HUES48 (cell line): Measurements from ENCODE around the gene RUNX2.

ENCODE experiments used
- H3K27ac ChIP-seq: one replicate; pipeline ENCODE4 v1.7.0; 2013; ENCODE audit warnings: low read depth, low read length, inconsistent platforms
- H3K27me3 ChIP-seq: 2 replicates; pipeline ENCODE4 v1.6.1; 2013; ENCODE audit warnings: mild to moderate bottlenecking, low read length; ENCODE audit not compliant: control insufficient read depth, insufficient read depth
- H3K36me3 ChIP-seq: 2 replicates; pipeline ENCODE4 v1.6.1; 2013; ENCODE audit warnings: low read length; ENCODE audit not compliant: control insufficient read depth, insufficient read depth
- H3K4me1 ChIP-seq: 2 replicates; pipeline ENCODE4 v1.6.1; 2013; ENCODE audit warnings: mild to moderate bottlenecking, low read length; ENCODE audit not compliant: control insufficient read depth, insufficient read depth
- H3K4me3 ChIP-seq: 2 replicates; pipeline ENCODE4 v1.5.1; 2013; ENCODE audit warnings: mild to moderate bottlenecking, low read depth, low read length
- H3K9ac ChIP-seq: 2 replicates; pipeline ENCODE4 v1.6.1; 2013; ENCODE audit warnings: mild to moderate bottlenecking, low read depth, low read length, moderate library complexity
- H3K9me3 ChIP-seq: 2 replicates; pipeline ENCODE4 v1.6.1; 2013; ENCODE audit warnings: low read length; ENCODE audit not compliant: control insufficient read depth, insufficient read depth

RUNX2 gene

DNA sequence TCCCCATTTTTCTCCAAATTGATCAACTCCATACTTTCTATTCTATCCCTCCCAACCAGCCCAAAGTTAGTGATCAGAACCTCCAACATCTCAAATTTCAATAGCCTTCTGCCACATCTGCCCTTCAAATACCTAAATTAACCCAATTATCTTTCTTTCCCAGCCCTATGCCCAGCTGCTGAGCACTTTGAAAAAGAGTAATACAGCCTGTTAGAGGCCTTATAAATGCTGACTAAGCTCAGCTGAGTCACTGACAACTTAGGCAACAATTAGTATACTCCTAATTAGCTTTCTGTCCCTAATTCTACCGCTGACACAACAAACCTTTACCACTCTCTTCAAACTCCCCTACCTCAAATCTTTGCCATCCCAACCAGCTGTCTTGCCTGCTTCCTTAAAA, 23.5 kb downstream of the RUNX2 start:
- Histone ChIP-seq H3K9ac (no peak overlapping the region), H3K9me3 (no peaks in the 10 kb centered on the region), H3K4me1 (no peaks in the 10 kb centered on the region), H3K4me3 (no peak overlapping the region), H3K36me3 (no peaks in the 10 kb centered on the region), H3K27ac (no peak overlapping the region), H3K27me3 (no peaks in the 10 kb centered on the region)

- H3K36me3 ChIP-seq: 0 out of 2 replicates have a peak, but pooled peaks cover 6% of the 10 kb centered on the region
- no peak overlapping the region for H3K27ac ChIP-seq
- no peaks in the 10 kb centered on the region for H3K9me3 ChIP-seq
- no peaks in the 10 kb centered on the region for H3K27me3 ChIP-seq
- no peak overlapping the region for H3K9ac ChIP-seq
- H3K4me1 ChIP-seq: no peaks in the 10 kb centered on the region
- H3K4me3 ChIP-seq: no peak overlapping the region
Observed at GRCh38 chr6:45353654-45354053, 25.5 kb downstream of the RUNX2 start.

GRCh38 chr6:45364466-45364865, 36.3 kb downstream of the RUNX2 start:
- no peaks in the 10 kb centered on the region for H3K36me3 ChIP-seq
- H3K9ac ChIP-seq: no peak overlapping the region
- no peaks in the 10 kb centered on the region for H3K27me3 ChIP-seq
- H3K4me1 ChIP-seq: peaks cover 3% of the 10 kb centered on the region; the same call in 1 of the 2 replicates
- H3K27ac ChIP-seq: no peak overlapping the region
- H3K9me3 ChIP-seq: no peaks in the 10 kb centered on the region
- no peak overlapping the region for H3K4me3 ChIP-seq

GRCh38 chr6:45365036-45365435, 36.9 kb downstream of the RUNX2 start:
- H3K4me1 ChIP-seq: peaks cover 3% of the 10 kb centered on the region; the same call in 1 of the 2 replicates
- no peaks in the 10 kb centered on the region for H3K27me3 ChIP-seq
- H3K9me3 ChIP-seq: no peaks in the 10 kb centered on the region
- no peak overlapping the region for H3K27ac ChIP-seq
- H3K36me3 ChIP-seq: no peaks in the 10 kb centered on the region
- H3K4me3 ChIP-seq: no peak overlapping the region
- no peak overlapping the region for H3K9ac ChIP-seq

DNA sequence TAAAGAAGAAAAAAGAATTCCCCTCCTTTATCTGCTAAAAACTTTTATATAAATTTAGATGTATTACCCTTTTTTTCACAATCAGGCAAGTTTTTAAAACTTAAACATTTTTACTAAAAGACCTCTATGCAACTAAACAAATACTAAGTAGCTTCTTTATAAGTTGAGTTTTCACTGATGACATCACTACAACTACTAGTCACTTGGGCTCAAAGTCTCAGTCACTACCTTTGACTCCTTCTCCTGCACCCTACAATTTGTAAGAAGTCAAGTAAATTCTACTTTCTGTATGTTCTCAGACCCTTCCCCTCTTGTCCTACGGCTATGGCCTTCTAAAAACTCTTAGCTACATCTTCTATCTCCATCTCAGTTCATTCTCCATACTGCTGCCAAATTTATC, 38.4 kb downstream of the RUNX2 start:
- no peak overlapping the region for H3K4me3 ChIP-seq
- H3K9me3 ChIP-seq: no peaks in the 10 kb centered on the region
- H3K4me1 ChIP-seq: peaks cover 3% of the 10 kb centered on the region; the same call in 1 of the 2 replicates
- no peaks in the 10 kb centered on the region for H3K27me3 ChIP-seq
- no peak overlapping the region for H3K27ac ChIP-seq
- no peak overlapping the region for H3K9ac ChIP-seq
- no peaks in the 10 kb centered on the region for H3K36me3 ChIP-seq

DNA sequence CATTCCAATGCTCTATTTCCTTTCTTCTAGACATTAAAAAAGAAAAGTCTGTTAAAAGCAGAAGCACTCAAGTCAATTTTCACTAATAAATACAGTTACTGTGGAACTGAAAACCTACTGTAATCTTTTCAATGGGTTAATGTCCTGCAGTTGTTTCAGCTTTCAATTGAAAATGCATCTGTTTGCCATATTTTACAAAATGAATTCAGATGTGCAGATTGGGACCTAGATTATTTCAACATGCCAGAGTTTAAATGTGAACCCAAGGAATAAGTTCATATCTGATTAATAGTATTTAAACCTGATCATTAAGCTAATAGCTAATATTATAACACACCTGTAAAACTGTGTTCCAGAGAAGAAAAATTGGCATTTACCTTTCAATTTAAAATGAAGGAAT, 39.9 kb downstream of the RUNX2 start:
- Histone ChIP-seq H3K36me3 (no peaks in the 10 kb centered on the region), H3K27ac (no peak overlapping the region), H3K27me3 (no peaks in the 10 kb centered on the region), H3K4me3 (no peak overlapping the region), H3K9me3 (no peaks in the 10 kb centered on the region), H3K4me1 (peaks cover 3% of the 10 kb centered on the region; the same call in 1 of the 2 replicates), H3K9ac (no peak overlapping the region)

GRCh38 chr6:45369870-45370269, 41.7 kb downstream of the RUNX2 start:
- Histone ChIP-seq H3K27ac (no peak overlapping the region), H3K4me1 (peaks cover 3% of the 10 kb centered on the region; the same call in 1 of the 2 replicates), H3K36me3 (no peaks in the 10 kb centered on the region), H3K4me3 (no peak overlapping the region), H3K9ac (no peak overlapping the region), H3K9me3 (no peaks in the 10 kb centered on the region), H3K27me3 (no peaks in the 10 kb centered on the region)

GRCh38 chr6:45371924-45372573, 43.9 kb downstream of the RUNX2 start:
- H3K4me3 ChIP-seq: no peak overlapping the region
- H3K9ac ChIP-seq: no peak overlapping the region
- H3K9me3 ChIP-seq: no peaks in the 10 kb centered on the region
- H3K36me3 ChIP-seq: no peaks in the 10 kb centered on the region
- H3K27ac ChIP-seq: no peak overlapping the region
- peaks cover 8% of the 10 kb centered on the region for H3K4me1 ChIP-seq
- no peaks in the 10 kb centered on the region for H3K27me3 ChIP-seq

DNA sequence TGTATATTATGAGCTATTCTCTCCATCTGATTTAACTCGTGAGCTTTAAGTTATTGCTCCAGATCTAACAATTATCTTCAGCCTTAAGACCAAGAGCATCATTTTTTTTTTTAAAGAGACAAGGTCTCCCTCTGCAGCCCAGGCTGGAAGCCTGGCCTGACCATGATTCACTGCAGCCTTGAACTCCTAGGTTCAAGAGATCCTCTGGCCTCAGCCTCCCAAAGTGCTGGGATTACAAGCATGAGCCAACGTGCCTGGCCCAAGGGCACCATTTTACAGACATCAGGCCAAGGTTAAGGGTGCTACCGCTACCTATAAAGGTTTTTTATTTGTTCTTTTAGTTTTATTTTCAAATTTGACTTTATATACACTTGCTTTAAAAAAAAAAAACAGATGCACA, 47.3 kb downstream of the RUNX2 start:
- Histone ChIP-seq H3K9ac (no peak overlapping the region), H3K4me3 (no peak overlapping the region), H3K36me3 (no peaks in the 10 kb centered on the region), H3K27ac (no peak overlapping the region), H3K4me1 (peaks cover 7% of the 10 kb centered on the region), H3K9me3 (no peaks in the 10 kb centered on the region), H3K27me3 (no peaks in the 10 kb centered on the region)

DNA sequence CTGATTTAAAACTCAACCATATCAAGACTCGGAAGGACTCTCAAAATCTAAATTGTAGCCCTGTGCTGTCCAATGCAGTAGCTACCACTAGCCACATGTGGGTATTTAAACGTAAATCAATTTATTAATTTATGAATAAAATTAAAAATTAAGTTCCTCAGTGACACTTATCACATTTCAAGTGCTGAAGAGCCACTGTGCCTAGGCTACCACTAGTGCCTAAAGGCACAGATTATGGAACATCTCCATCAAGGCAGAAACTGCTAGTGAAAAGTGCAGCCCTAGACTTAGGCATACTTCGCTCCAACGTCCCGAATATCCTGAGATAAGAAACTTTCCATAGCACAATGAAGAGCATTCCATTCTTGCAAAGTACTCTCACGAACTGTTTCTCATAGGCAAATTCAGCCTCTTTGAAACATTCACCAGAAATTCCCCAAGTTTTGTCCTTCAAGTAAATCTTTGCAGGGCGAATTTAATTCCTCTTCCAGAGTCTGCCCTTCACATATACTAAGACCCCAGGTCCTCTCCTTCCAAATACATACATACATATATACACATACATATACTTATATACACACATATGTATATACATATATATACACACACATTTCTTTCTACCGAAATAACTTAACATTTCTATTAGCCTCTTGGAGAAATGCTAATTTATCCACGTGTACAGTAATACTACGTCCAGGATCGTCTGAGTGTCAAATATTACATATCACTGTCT, 48.3 kb downstream of the RUNX2 start:
- Histone ChIP-seq H3K27me3 (no peaks in the 10 kb centered on the region), H3K9ac (peak overlapping the region; percentile 95; the same call in 1 of the 2 replicates), H3K9me3 (no peaks in the 10 kb centered on the region), H3K36me3 (no peaks in the 10 kb centered on the region), H3K4me3 (peak overlapping the region; percentile 82), H3K27ac (no peak overlapping the region), H3K4me1 (peaks cover 7% of the 10 kb centered on the region)

- no peaks in the 10 kb centered on the region for H3K9me3 ChIP-seq
- H3K27ac ChIP-seq: peak overlapping the region; percentile 96
Observed at GRCh38 chr6:45377043-45377553, 49.0 kb downstream of the RUNX2 start.

More at GRCh38 chr6:45377043-45377553, 49.0 kb downstream of the RUNX2 start:
- Histone ChIP-seq H3K36me3 (no peaks in the 10 kb centered on the region), H3K27me3 (no peaks in the 10 kb centered on the region), H3K4me1 (peaks cover 7% of the 10 kb centered on the region), H3K4me3 (peak overlapping the region; percentile 82), H3K9ac (peak overlapping the region; percentile 95)
